Measurements from ENCODE around the gene CD93.

CD93 gene

GRCh38 chr20:23086056-23086566, at the start of gene CD93:
CD93 (minus strand) TSS chr20:23086324; CDS start chr20:23086192, 132 bp downstream.
- no peak for DNase-seq (ENCODE audit: low read depth)
- no peak for TF ChIP-seq CTCF (conservative IDR thresholded peaks at IDR 0.05; ENCODE audit: low read depth, low read length)
- H3K4me3 ChIP-seq (ENCODE audit: low read length), result no peak within 1 kb of the TSS

GRCh38 chr20:23133560-23133998, 47.5 kb upstream of the CD93 start:
- no peak for TF ChIP-seq CTCF (conservative IDR thresholded peaks at IDR 0.05; ENCODE audit: low read depth, low read length)
- no peak for DNase-seq (ENCODE audit: low read depth)

GRCh38 chr20:23132930-23133559, 46.9 kb upstream of the CD93 start:
- no peak for TF ChIP-seq CTCF (conservative IDR thresholded peaks at IDR 0.05; ENCODE audit: low read depth, low read length)
- H3K4me3 ChIP-seq (ENCODE audit: low read length), result no peak overlapping the region
- DNase-seq (ENCODE audit: low read depth), result no peak

More at GRCh38 chr20:23133560-23133998, 47.5 kb upstream of the CD93 start:
- H3K4me3 ChIP-seq (ENCODE audit: low read length), result no peak overlapping the region

- TF ChIP-seq CTCF (conservative IDR thresholded peaks at IDR 0.05; ENCODE audit: low read depth, low read length), result no peak
- no peak for DNase-seq (ENCODE audit: low read depth)
- no peak overlapping the region for H3K4me3 ChIP-seq (ENCODE audit: low read length)
Observed at GRCh38 chr20:23132293-23132929, 46.3 kb upstream of the CD93 start.

GRCh38 chr20:23131766-23132165, 45.6 kb upstream of the CD93 start:
- DNase-seq (ENCODE audit: low read depth), result no peak
- TF ChIP-seq CTCF (conservative IDR thresholded peaks at IDR 0.05; ENCODE audit: low read depth, low read length), result no peak
- no peak overlapping the region for H3K4me3 ChIP-seq (ENCODE audit: low read length)

- DNase-seq (ENCODE audit: low read depth), result no peak
- no peak overlapping the region for H3K4me3 ChIP-seq (ENCODE audit: low read length)
- no peak for TF ChIP-seq CTCF (conservative IDR thresholded peaks at IDR 0.05; ENCODE audit: low read depth, low read length)
Observed at GRCh38 chr20:23130622-23131140, 44.6 kb upstream of the CD93 start.

Data from retinal pigment epithelial cell (primary cell).